OCI-LY7 (cell line): ENCODE results near the gene FAM149B1. TPM values are rescaled to one million over a fixed set of nuclear protein-coding genes. Genes with fewer than 3 reads are reported as not detected.

Experiments
- BruUV-seq: library from RNA; stranded (reverse); fragments of 400-500 nt; replicated peaks from 2 replicates; lab custom pipeline; 2021; lab: Mats Ljungman, UMichigan
- CTCF ChIA-PET: fragments of 300-600 bp; sonication (Branson Sonifier 250); formaldehyde crosslinking; loops from one replicate; lab custom pipeline; 2022; ENCODE audit warnings: antibody characterized with exemption; ENCODE audit not compliant: unreplicated experiment; lab: Charles Lee
- POLR2A ChIA-PET: fragments of 300-600 bp; sonication (Branson Sonifier 250); formaldehyde crosslinking; loops from one replicate; lab custom pipeline; 2022; ENCODE audit warnings: antibody characterized with exemption; lab: Charles Lee
- DNase-seq: peaks from one replicate; pipeline ENCODE4 v3.0.0-alpha.2; 2015; ENCODE audit warnings: low spot score
- H2AFZ ChIP-seq: fragments of 200-600 bp; sonication (generic), shearing (Covaris generic); 2 replicates; pipeline ENCODE4 v1.6.1; 2014; ENCODE audit warnings: mild to moderate bottlenecking, antibody characterized with exemption, low read length, moderate library complexity
- H3K27ac ChIP-seq: fragments of 200-600 bp; sonication (generic); 2 replicates; pipeline ENCODE4 v1.5.1; 2014; ENCODE audit warnings: mixed run types, low read depth, mild to moderate bottlenecking, moderate library complexity, low read length, inconsistent platforms; ENCODE audit not compliant: poor library complexity, severe bottlenecking
- H3K36me3 ChIP-seq: fragments of 200-600 bp; sonication (generic); 2 replicates; pipeline ENCODE4 v1.6.1; 2014; ENCODE audit warnings: mild to moderate bottlenecking, antibody characterized with exemption, low read length, moderate library complexity, mixed read lengths; ENCODE audit not compliant: insufficient read depth
- H3K4me1 ChIP-seq: fragments of 200-600 bp; sonication (generic); 2 replicates; pipeline ENCODE4 v1.5.1; 2014; ENCODE audit warnings: mild to moderate bottlenecking, low read length; ENCODE audit not compliant: insufficient read depth, poor library complexity, severe bottlenecking
- H3K4me2 ChIP-seq: fragments of 200-600 bp; sonication (generic); 2 replicates; pipeline ENCODE4 v1.6.1; 2014; ENCODE audit warnings: mild to moderate bottlenecking, low read length
- H3K4me3 ChIP-seq: fragments of 200-600 bp; sonication (generic); 2 replicates; pipeline ENCODE4 v1.5.1; 2014; ENCODE audit warnings: mild to moderate bottlenecking, low read depth, low read length; ENCODE audit not compliant: poor library complexity, severe bottlenecking
- H3K79me2 ChIP-seq: fragments of 200-600 bp; sonication (generic); 2 replicates; pipeline ENCODE4 v1.6.1; 2016; ENCODE audit warnings: low read depth, mild to moderate bottlenecking, low read length, moderate library complexity, mixed read lengths; ENCODE audit not compliant: insufficient read depth
- H3K9me2 ChIP-seq: fragments of 200-600 bp; sonication (generic); 2 replicates; pipeline ENCODE4 v1.6.1; 2016; ENCODE audit warnings: mild to moderate bottlenecking, low read length, mixed read lengths; ENCODE audit not compliant: insufficient read depth
- H3K9me3 ChIP-seq: fragments of 200-600 bp; sonication (generic); 2 replicates; pipeline ENCODE4 v1.6.1; 2014; ENCODE audit warnings: mild to moderate bottlenecking, mixed run types, low read length, mixed read lengths
- H4K20me1 ChIP-seq: fragments of 200-600 bp; sonication (generic); 2 replicates; pipeline ENCODE4 v1.6.1; 2014; ENCODE audit warnings: mild to moderate bottlenecking, antibody characterized with exemption, low read length, moderate library complexity, mixed read lengths; ENCODE audit not compliant: insufficient read depth
- EZH2phosphoT487 ChIP-seq: fragments of 200-600 bp; sonication (generic); IDR thresholded peaks from 2 replicates; pipeline ENCODE4 v1.6.1; 2018; ENCODE audit warnings: low read depth, borderline replicate concordance, mild to moderate bottlenecking, mixed run types, antibody characterized with exemption, low read length, moderate library complexity, mixed read lengths
- intact Hi-C: fragments of 100-400 bp; cut with micrococcal nuclease; formaldehyde crosslinking; loops from one replicate; pipeline ENCODE4 v1.10.0; 2022; ENCODE audit not compliant: unreplicated experiment
- total RNA-seq, 2 experiments: library from RNA; depleted of rRNA in 1 of 2; stranded (reverse); fragments of >200 nt in 1 of 2; shearing (Covaris generic) in 1 of 2; gene quantifications; 2 replicates each; pipeline ENCODE4 v1.2.3, GENCODE V29; 2014 to 2022
- TF ChIP-seq, protein P1 (sequence below): fragments of 200-600 bp; sonication (generic); conservative IDR thresholded peaks from 2 replicates; pipeline ENCODE4 v1.5.1; 2014; ENCODE audit warnings: mild to moderate bottlenecking, antibody characterized with exemption, low read length, moderate library complexity, mixed read lengths

Gene FAM149B1
- total RNA-seq, 2 experiments from 2014 or later = 14.7 to 18.5 TPM

GRCh38 chr10:73215749-73216148, 47.8 kb downstream of the FAM149B1 start:
- TF ChIP-seq, protein P1, sequence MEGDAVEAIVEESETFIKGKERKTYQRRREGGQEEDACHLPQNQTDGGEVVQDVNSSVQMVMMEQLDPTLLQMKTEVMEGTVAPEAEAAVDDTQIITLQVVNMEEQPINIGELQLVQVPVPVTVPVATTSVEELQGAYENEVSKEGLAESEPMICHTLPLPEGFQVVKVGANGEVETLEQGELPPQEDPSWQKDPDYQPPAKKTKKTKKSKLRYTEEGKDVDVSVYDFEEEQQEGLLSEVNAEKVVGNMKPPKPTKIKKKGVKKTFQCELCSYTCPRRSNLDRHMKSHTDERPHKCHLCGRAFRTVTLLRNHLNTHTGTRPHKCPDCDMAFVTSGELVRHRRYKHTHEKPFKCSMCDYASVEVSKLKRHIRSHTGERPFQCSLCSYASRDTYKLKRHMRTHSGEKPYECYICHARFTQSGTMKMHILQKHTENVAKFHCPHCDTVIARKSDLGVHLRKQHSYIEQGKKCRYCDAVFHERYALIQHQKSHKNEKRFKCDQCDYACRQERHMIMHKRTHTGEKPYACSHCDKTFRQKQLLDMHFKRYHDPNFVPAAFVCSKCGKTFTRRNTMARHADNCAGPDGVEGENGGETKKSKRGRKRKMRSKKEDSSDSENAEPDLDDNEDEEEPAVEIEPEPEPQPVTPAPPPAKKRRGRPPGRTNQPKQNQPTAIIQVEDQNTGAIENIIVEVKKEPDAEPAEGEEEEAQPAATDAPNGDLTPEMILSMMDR = no peak
- no peak for TF ChIP-seq EZH2phosphoT487
- intact Hi-C loops = no loop called here
- H3K36me3 ChIP-seq = peaks cover 13% of the 10 kb centered on the region
- H3K4me1 ChIP-seq = no peaks in the 10 kb centered on the region
- no peak for DNase-seq
- H4K20me1 ChIP-seq = no peaks in the 10 kb centered on the region
- no TSS peak for BruUV-seq
- H3K27ac ChIP-seq = no peak overlapping the region
- H3K79me2 ChIP-seq = no peaks in the 10 kb centered on the region
- ChIA-PET POLR2A (no interaction called here), CTCF (no interaction called here)
- no peaks in the 10 kb centered on the region for H3K9me3 ChIP-seq
- H2AFZ ChIP-seq = no peak overlapping the region
- no peaks in the 10 kb centered on the region for H3K9me2 ChIP-seq
- no peak overlapping the region for H3K4me2 ChIP-seq
- no peak overlapping the region for H3K4me3 ChIP-seq

GRCh38 chr10:73217628-73218027, 49.7 kb downstream of the FAM149B1 start:
- CTCF ChIA-PET = no interaction called here
- Histone ChIP-seq H3K27ac (no peak overlapping the region), H3K4me1 (no peaks in the 10 kb centered on the region), H3K9me2 (no peaks in the 10 kb centered on the region), H3K4me2 (no peak overlapping the region), H2AFZ (no peak overlapping the region), H3K79me2 (no peaks in the 10 kb centered on the region), H4K20me1 (no peaks in the 10 kb centered on the region), H3K4me3 (no peak overlapping the region), H3K36me3 (peaks cover 13% of the 10 kb centered on the region), H3K9me3 (no peaks in the 10 kb centered on the region)
- TF ChIP-seq, protein P1 = no peak
- TF ChIP-seq EZH2phosphoT487 = no peak
- no peak for DNase-seq
- BruUV-seq = no TSS peak
- intact Hi-C loops = no loop called here
- POLR2A ChIA-PET = no interaction called here

GRCh38 chr10:73218431-73219191, 50.7 kb downstream of the FAM149B1 start:
- DNase-seq = peak; percentile 42
- no TSS peak for BruUV-seq
- H2AFZ ChIP-seq = no peak overlapping the region
- no peak overlapping the region for H3K4me3 ChIP-seq
- no peak overlapping the region for H3K4me2 ChIP-seq
- H3K79me2 ChIP-seq = no peaks in the 10 kb centered on the region
- ChIA-PET CTCF (no interaction called here), POLR2A (interaction anchor here (0.5 kb wide), 2 partner anchors 30 to 189 kb away, joined by 3 read pairs; no protein-coding TSS in a partner anchor)
- no peaks in the 10 kb centered on the region for H4K20me1 ChIP-seq
- H3K9me2 ChIP-seq = no peaks in the 10 kb centered on the region
- H3K36me3 ChIP-seq = peaks cover 13% of the 10 kb centered on the region
- intact Hi-C loops = no loop called here
- no peaks in the 10 kb centered on the region for H3K4me1 ChIP-seq
- no peak overlapping the region for H3K27ac ChIP-seq
- no peaks in the 10 kb centered on the region for H3K9me3 ChIP-seq
- no peak for TF ChIP-seq EZH2phosphoT487
- TF ChIP-seq, protein P1 = peak; percentile 82
